SK-N-SH (cell line): ENCODE measurements around the gene TUBB3. TPM values are rescaled to one million over a fixed set of nuclear protein-coding genes. Genes with fewer than 3 reads are reported as not detected.

Experiments
- CTCF ChIA-PET: fragments of 300-600, 350-600 bp; formaldehyde crosslinking; extraction: SDS; loops from one replicate; lab custom pipeline; 2021; lab: Yijun Ruan, JAX
- POLR2A ChIA-PET: fragments of 350-600 bp; sonication (Branson Sonifier 250); formaldehyde crosslinking; extraction: SDS; loops from one replicate; lab custom pipeline; 2020; ENCODE audit warnings: antibody characterized with exemption, inconsistent platforms; lab: Yijun Ruan, JAX
- DNase-seq: peaks from one replicate; pipeline ENCODE4 v3.0.0; 2012
- H2AFZ ChIP-seq: fragments of 200-600 bp; sonication (generic); 2 replicates; pipeline ENCODE4 v1.8.1; 2016; ENCODE audit warnings: antibody characterized with exemption, mild to moderate bottlenecking, low read depth
- H3F3A ChIP-seq: fragments of 200-600 bp; sonication (generic); replicated peaks from 2 replicates; pipeline ENCODE3; 2016; ENCODE audit warnings: antibody characterized with exemption, mild to moderate bottlenecking; ENCODE audit not compliant: insufficient read depth
- H3K27ac ChIP-seq, 2 experiments: fragments of 200-500 bp in 1 of 2; fragments of 200-600 bp in 1 of 2; sonication (Bioruptor generic) in 1 of 2; sonication (generic), shearing (Covaris generic) in 1 of 2; 2 replicates each; pipeline versions ENCODE4 v1.5.1 to v1.6.1; 2014 to 2016; ENCODE audit warnings: low read depth in 2 of 2, inconsistent platforms in 1 of 2, low read length in 1 of 2, mild to moderate bottlenecking in 1 of 2, mixed read lengths in 1 of 2
- H3K27me3 ChIP-seq: fragments of 200-600 bp; sonication (generic), shearing (Covaris generic); 2 replicates; pipeline ENCODE4 v1.6.1; 2016; ENCODE audit warnings: mixed run types; ENCODE audit not compliant: insufficient read depth
- H3K36me3 ChIP-seq, 2 experiments: fragments of 200-500 bp in 1 of 2; fragments of 200-600 bp in 1 of 2; sonication (Bioruptor generic) in 1 of 2; sonication (generic) in 1 of 2; replicated peaks in 1 of 2; 2 replicates each; pipeline versions ENCODE3 to v1.5.1; 2014 to 2016; ENCODE audit warnings: low read length in 1 of 2, mild to moderate bottlenecking in 1 of 2; ENCODE audit not compliant: insufficient read depth in 2 of 2, control insufficient read depth in 1 of 2
- H3K4me1 ChIP-seq, 2 experiments: fragments of 200-500 bp in 1 of 2; fragments of 200-600 bp in 1 of 2; sonication (Bioruptor generic) in 1 of 2; sonication (generic), shearing (Covaris generic) in 1 of 2; 2 replicates each; pipeline versions ENCODE4 v1.5.1 to v1.6.1; 2014 to 2016; ENCODE audit warnings: low read depth in 1 of 2, low read length in 1 of 2, mixed run types in 1 of 2; ENCODE audit not compliant: insufficient read depth in 2 of 2, control insufficient read depth in 1 of 2
- H3K4me2 ChIP-seq: fragments of 200-600 bp; sonication (generic), shearing (Covaris generic); 2 replicates; pipeline ENCODE4 v1.6.1; 2017; ENCODE audit warnings: mixed run types
- H3K4me3 ChIP-seq, 2 experiments: fragments of 200-500 bp in 1 of 2; fragments of 200-600 bp in 1 of 2; sonication (Bioruptor generic) in 1 of 2; sonication (generic), shearing (Covaris generic) in 1 of 2; 2 replicates each; pipeline versions ENCODE4 v1.5.1 to v1.8.1; 2014 to 2016; ENCODE audit warnings: low read depth in 2 of 2, inconsistent platforms in 1 of 2, low read length in 1 of 2, mild to moderate bottlenecking in 1 of 2, mixed read lengths in 1 of 2, moderate library complexity in 1 of 2
- H3K79me2 ChIP-seq: fragments of 200-600 bp; sonication (generic); 2 replicates; pipeline ENCODE4 v1.8.1; 2017; ENCODE audit warnings: mild to moderate bottlenecking; ENCODE audit not compliant: insufficient read depth
- H3K9ac ChIP-seq: fragments of 200-600 bp; sonication (generic); 2 replicates; pipeline ENCODE4 v1.6.1; 2017; ENCODE audit warnings: mixed run types
- H3K9me2 ChIP-seq: fragments of 200-600 bp; sonication (generic); 2 replicates; pipeline ENCODE4 v1.6.1; 2017; ENCODE audit warnings: mixed run types
- H3K9me3 ChIP-seq: fragments of 200-600 bp; sonication (generic); 2 replicates; pipeline ENCODE4 v1.6.1; 2017; ENCODE audit warnings: mixed run types, mild to moderate bottlenecking, moderate library complexity
- H4K20me1 ChIP-seq: fragments of 200-600 bp; sonication (generic); 2 replicates; pipeline ENCODE4 v1.6.1; 2017; ENCODE audit warnings: mild to moderate bottlenecking, mixed run types; ENCODE audit not compliant: insufficient read depth
- CHD2 ChIP-seq: fragments of 150-350 bp; IDR thresholded peaks from 2 replicates; pipeline ENCODE4 v1.6.1; 2018; ENCODE audit warnings: low read length; ENCODE audit not compliant: partially characterized antibody
- ELF1 ChIP-seq: IDR thresholded peaks from 2 replicates; pipeline ENCODE4 v1.4.0; 2012
- EP300 ChIP-seq, 2 experiments: IDR thresholded peaks; 2 replicates each; pipeline versions ENCODE4 v1.4.0 to v1.6.1; 2012; ENCODE audit warnings: borderline replicate concordance in 1 of 2, low read depth in 1 of 2, low read length in 1 of 2
- FOSL2 ChIP-seq: IDR thresholded peaks from 2 replicates; pipeline ENCODE4 v1.4.0; 2012; ENCODE audit warnings: low read depth, mild to moderate bottlenecking, moderate library complexity, borderline replicate concordance
- FOXJ3 ChIP-seq: sonication (generic); formaldehyde crosslinking; IDR thresholded peaks from 2 replicates; pipeline ENCODE4 v1.5.1; 2020; ENCODE audit warnings: mild to moderate bottlenecking, missing genetic modification reagents
- FOXM1 ChIP-seq: IDR thresholded peaks from 2 replicates; pipeline ENCODE4 v1.4.0; 2012; ENCODE audit warnings: low read depth, mild to moderate bottlenecking
- JUND ChIP-seq: IDR thresholded peaks from 2 replicates; pipeline ENCODE4 v1.4.0; 2012
- MAX ChIP-seq: IDR thresholded peaks from 2 replicates; pipeline ENCODE4 v1.4.0; 2012; ENCODE audit warnings: low read depth
- MEF2A ChIP-seq: IDR thresholded peaks from 2 replicates; pipeline ENCODE4 v1.4.0; 2012; ENCODE audit warnings: low read depth, borderline replicate concordance
- NRF1 ChIP-seq: IDR thresholded peaks from 2 replicates; pipeline ENCODE4 v1.6.1; 2012; ENCODE audit warnings: low read depth, mild to moderate bottlenecking, low read length
- PBX3 ChIP-seq: IDR thresholded peaks from 2 replicates; pipeline ENCODE4; 2012
- POLR2AphosphoS5 ChIP-seq: IDR thresholded peaks from 2 replicates; pipeline ENCODE4 v1.6.1; 2012; ENCODE audit warnings: low read depth, low read length
- REST ChIP-seq: IDR thresholded peaks from 2 replicates; pipeline ENCODE4 v1.6.1; 2012; ENCODE audit warnings: mild to moderate bottlenecking, low read depth, low read length, moderate library complexity
- RFX5 ChIP-seq: IDR thresholded peaks from 2 replicates; pipeline ENCODE4 v1.6.1; 2012; ENCODE audit warnings: mild to moderate bottlenecking, improper control_type of control experiment, low read length
- RXRA ChIP-seq: IDR thresholded peaks from 2 replicates; pipeline ENCODE4 v1.4.0; 2012; ENCODE audit warnings: low read depth, mild to moderate bottlenecking, borderline replicate concordance
- SIN3A ChIP-seq: IDR thresholded peaks from 2 replicates; pipeline ENCODE4 v1.6.1; 2012; ENCODE audit warnings: low read depth, mild to moderate bottlenecking, low read length, moderate library complexity, borderline replicate concordance
- SMC3 ChIP-seq: IDR thresholded peaks from 2 replicates; pipeline ENCODE4 v1.6.1; 2012; ENCODE audit warnings: low read depth, low read length, improper control_type of control experiment
- TAF1 ChIP-seq: IDR thresholded peaks from 2 replicates; pipeline ENCODE4 v1.6.1; 2012; ENCODE audit warnings: low read depth, mild to moderate bottlenecking, low read length, moderate library complexity, borderline replicate concordance
- TCF12 ChIP-seq: IDR thresholded peaks from 2 replicates; pipeline ENCODE4 v1.4.0; 2012
- TEAD4 ChIP-seq: IDR thresholded peaks from 2 replicates; pipeline ENCODE4 v1.4.0; 2012; ENCODE audit warnings: mild to moderate bottlenecking, borderline replicate concordance; ENCODE audit not compliant: insufficient read depth
- USF1 ChIP-seq: IDR thresholded peaks from 2 replicates; pipeline ENCODE4 v1.4.0; 2012; ENCODE audit warnings: low read depth, borderline replicate concordance
- USF2 ChIP-seq: fragments of 150-350 bp; IDR thresholded peaks from 2 replicates; pipeline ENCODE4 v1.6.1; 2017; ENCODE audit warnings: antibody characterized with exemption, low read length, low read depth, borderline replicate concordance
- ZBTB33 ChIP-seq: IDR thresholded peaks from 2 replicates; pipeline ENCODE4 v1.4.0; 2012; ENCODE audit warnings: low read depth, borderline replicate concordance
- whole genome bisulfite sequencing: methylation state at CpG from one replicate; pipeline ENCODE4 v1.1.6; 2017; ENCODE audit warnings: low lambda C conversion rate; 5-methylcytosine and 5-hydroxymethylcytosine counted together
- polyA plus RNA-seq, 3 experiments: library from polyadenylated mRNA; depleted of rRNA; stranded (reverse); fragments of >200 nt; gene quantifications; 2 replicates each; pipeline ENCODE4 v1.2.3, GENCODE V29; 2012

Gene TUBB3
- polyA plus RNA-seq, 1 of the 3 experiments (the other 2 are of a cell fraction) = 428 TPM

GRCh38 chr16:89921702-89922476, 1.3 kb upstream of the TUBB3 start:
- peak overlapping the region; percentile 97 to 100 for H3K27ac ChIP-seq
- H3K79me2 ChIP-seq = peaks cover 40% of the 10 kb centered on the region
- peak; percentile 84 for DNase-seq
- peaks cover 34% of the 10 kb centered on the region for H4K20me1 ChIP-seq
- ChIA-PET POLR2A (interaction anchor here (0.7 to 3.5 kb wide), 14 partner anchors 9 to 234 kb away, joined by 3 to 24 read pairs (median 6); partner anchors contain the start of genes DBNDD1 and TCF25), CTCF (interaction anchor here (1.4 to 6.1 kb wide), 5 partner anchors 12 to 216 kb away, joined by 3 to 53 read pairs (median 3); partner anchors contain the start of genes DBNDD1 and DEF8)
- no peak overlapping the region for H2AFZ ChIP-seq
- no peaks in the 10 kb centered on the region for H3K36me3 ChIP-seq
- H3K9ac ChIP-seq = peak overlapping the region; percentile 96
- H3K4me2 ChIP-seq = peak overlapping the region; percentile 93
- H3F3A ChIP-seq = peaks cover 38% of the 10 kb centered on the region
- under 1% methylated on average over 15 of the region's 22 CpGs for WGBS
- peak overlapping the region; percentile 83 to 89 for H3K4me3 ChIP-seq
- H3K27me3 ChIP-seq = no peaks in the 10 kb centered on the region
- no peaks in the 10 kb centered on the region for H3K9me2 ChIP-seq
- H3K4me1 ChIP-seq = peaks cover 12 to 47% of the 10 kb centered on the region in 2 experiments; a peak in 3 of 4 replicates
- no peaks in the 10 kb centered on the region for H3K9me3 ChIP-seq
- 0 out of 2 replicates have a peak, but pooled peaks have one; percentile 4 for TF ChIP-seq USF1
- TF ChIP-seq FOSL2 = peak; percentile 90; the same call in 1 of the 2 replicates
- TF ChIP-seq POLR2AphosphoS5 = peak; percentile 96
- TF ChIP-seq SMC3 = no peak
- TF ChIP-seq FOXM1 = no peak
- no peak for TF ChIP-seq RXRA
- TF ChIP-seq USF2 = no peak
- peak; percentile 67 for TF ChIP-seq NRF1
- no peak for TF ChIP-seq RFX5
- TF ChIP-seq SIN3A = peak; percentile 83; the same call in 1 of the 2 replicates
- no peak for TF ChIP-seq CHD2
- TF ChIP-seq TEAD4 = no peak
- no peak; the same call in 1 of the 2 replicates for TF ChIP-seq FOXJ3
- 0 out of 2 replicates have a peak, but pooled peaks have one; percentile 76 for TF ChIP-seq MAX
- peak in 1 of 2 experiments; percentile 4; a peak in 1 of 4 replicates for TF ChIP-seq EP300 (IDR thresholded peaks at IDR 0.05; ENCODE audit: borderline replicate concordance in 1 of 2, low read depth in 1 of 2, low read length in 1 of 2)
- peak; percentile 80; the same call in 1 of the 2 replicates for TF ChIP-seq JUND
- peak; percentile 71; the same call in 1 of the 2 replicates for TF ChIP-seq TCF12
- TF ChIP-seq TAF1 = peak; percentile 95
- TF ChIP-seq REST = peak; percentile 78
- TF ChIP-seq ELF1 = no peak
- 0 out of 2 replicates have a peak, but pooled peaks have one; percentile 16 for TF ChIP-seq ZBTB33
- TF ChIP-seq MEF2A = no peak
- TF ChIP-seq PBX3 = peak; percentile 17; the same call in 1 of the 2 replicates
